NCI-H2029 (cell line): Measurements from ENCODE around the gene SPRR1B.
"Not testable (repeated sequence)": the region's sequence is repeated elsewhere in the genome, so short reads cannot be mapped to it uniquely, and the experiment has no call there.

ENCODE experiments used
- DNase-seq: peaks from one replicate; lab custom pipeline; 2025; lab: John Stamatoyannopoulos, UW

The SPRR1B gene, protein sequence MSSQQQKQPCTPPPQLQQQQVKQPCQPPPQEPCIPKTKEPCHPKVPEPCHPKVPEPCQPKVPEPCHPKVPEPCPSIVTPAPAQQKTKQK

DNA sequence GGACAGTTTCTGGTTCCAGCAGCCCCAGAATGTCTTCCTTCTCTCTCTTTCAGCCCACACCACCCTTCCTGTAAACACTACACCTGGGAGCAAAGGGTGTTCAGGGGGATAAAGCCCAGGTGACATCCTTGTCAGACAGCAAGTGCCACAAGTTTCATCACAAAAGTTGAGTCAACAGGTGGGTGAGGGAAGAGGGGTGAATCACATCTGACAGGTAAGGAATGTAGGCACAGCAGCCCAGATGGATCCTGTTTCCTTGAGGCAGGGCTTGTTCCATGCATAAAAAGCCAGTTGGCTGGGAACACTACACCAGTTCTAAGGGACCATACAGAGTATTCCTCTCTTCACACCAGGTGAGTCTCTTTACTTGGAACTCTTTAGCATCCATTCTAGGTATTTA lies at the start of gene SPRR1B:
Gene SPRR1B, plus strand, starts transcription at position 309 of the 400 bp plus-strand sequence. CDS start 1,143 bp downstream, outside the sequence.
- no peak for DNase-seq

DNA sequence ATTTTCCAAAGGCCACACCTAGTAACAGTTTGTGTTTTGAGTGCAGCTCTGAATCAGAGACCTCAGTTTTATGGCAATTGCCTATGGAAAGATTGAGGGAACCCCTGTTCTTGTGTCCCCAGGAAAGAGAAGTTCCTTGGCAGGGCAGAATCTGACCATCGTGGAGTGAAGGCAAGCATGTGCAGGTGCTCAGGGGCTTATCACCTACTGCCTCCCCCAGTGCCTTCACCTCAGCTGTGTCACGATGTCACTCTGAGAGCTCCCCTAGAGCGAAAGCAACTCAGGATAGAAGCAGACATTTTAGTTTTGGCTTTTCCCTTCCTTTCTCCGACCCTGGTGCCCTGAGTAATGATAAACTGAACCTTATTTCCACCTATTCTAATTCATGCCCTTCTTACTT lies 48.9 kb upstream of the SPRR1B start:
- DNase-seq = no peak

DNA sequence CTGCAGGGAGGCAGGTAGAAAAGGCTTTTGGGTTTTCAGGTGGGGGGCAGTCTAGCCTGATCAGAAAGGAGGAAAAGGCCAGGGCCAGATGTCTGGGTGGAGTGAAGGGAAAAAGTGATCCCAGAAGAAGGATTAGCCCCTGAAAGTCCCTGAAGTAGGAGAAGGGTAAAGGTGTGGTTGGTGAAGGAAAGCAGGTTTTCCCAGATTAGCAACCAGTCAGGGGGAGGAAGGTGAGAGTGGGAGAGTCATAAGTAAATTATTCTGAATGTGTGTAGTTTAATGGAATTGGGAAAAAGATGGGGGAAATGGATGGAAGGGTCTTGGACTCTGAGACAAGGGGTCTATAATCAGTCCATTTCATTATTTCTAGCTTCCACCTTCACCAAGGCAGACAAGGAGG lies 47.8 kb upstream of the SPRR1B start:
- no peak for DNase-seq

DNA sequence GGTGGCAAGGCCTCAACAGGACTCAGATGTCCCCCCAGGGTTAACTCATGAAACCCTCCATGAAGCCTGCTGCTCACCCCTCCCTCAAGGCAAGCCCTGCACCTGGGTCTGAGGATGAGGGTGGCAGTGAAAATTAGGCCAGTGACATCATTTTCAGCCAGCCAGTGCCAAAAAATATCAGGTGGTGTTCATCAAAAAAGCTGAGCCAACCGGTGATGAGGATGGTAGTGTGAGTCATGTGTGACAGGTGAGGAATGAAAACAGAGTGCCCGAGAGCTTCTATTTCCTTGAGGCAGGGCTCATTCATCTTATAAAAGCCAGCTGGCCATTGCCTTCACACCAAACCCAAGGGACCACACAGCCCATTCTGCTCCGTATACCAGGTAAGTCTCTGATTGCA lies 47.3 kb upstream of the SPRR1B start, which contains the start of gene SPRR1A:
Gene SPRR1A, plus strand, starts transcription at position 339 of the 400 bp plus-strand sequence. CDS start 1,150 bp downstream, outside the sequence.
- DNase-seq = no peak

DNA sequence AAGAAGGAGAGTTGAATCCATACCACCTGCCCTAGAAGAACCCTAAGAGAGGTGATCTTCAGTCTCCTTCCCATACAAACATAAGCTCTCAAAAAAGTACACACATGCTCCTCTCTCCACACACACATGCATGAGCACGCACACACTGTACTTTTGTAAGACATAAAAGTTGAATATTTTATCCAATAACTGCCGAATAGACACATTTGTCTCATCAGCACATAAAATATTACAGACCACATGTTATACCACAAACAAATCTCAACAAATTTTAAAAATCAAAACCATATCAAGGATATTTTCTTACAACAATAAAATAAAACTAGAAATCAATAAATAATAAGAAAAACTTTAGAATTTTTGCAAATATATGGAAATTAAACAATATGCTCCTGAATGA lies 44.4 kb upstream of the SPRR1B start:
- no peak for DNase-seq

DNA sequence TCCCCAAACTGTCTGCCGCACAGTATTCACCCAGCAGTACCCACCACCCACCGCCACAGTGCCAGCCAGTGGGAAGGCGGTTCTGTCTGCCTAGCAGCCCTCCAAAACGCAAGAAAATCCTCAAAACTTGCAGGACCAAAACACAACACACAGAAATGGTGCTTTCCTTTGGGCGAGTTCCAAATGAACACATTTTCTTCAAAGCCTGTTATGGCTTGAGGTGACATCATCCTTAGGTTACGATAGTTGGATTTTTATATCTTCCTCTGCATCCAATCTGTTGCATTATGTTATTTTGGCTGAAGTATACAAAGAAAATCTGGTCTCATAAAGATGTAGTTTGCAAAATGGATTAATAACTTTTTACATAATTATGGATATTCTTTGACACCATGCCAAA lies 37.8 kb upstream of the SPRR1B start:
- no peak for DNase-seq

DNA sequence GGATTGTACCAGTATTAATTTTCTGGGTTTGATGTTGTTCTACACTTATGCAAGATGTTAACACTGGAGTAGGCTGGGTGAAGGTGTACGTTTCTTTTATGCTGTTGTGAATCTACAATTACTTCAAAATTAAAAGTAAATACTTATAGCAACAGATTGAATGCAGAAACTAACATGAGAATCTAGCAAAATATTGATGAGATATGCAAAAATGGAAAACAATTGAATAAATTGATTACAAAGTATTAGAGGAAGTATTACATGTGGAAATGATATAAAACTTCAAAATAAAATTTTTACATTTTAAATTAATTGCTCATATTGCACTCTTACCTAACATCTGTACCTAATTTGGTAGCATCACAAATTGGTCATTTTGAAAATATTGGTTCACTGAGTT lies 35.2 kb upstream of the SPRR1B start:
- DNase-seq = no peak

DNA sequence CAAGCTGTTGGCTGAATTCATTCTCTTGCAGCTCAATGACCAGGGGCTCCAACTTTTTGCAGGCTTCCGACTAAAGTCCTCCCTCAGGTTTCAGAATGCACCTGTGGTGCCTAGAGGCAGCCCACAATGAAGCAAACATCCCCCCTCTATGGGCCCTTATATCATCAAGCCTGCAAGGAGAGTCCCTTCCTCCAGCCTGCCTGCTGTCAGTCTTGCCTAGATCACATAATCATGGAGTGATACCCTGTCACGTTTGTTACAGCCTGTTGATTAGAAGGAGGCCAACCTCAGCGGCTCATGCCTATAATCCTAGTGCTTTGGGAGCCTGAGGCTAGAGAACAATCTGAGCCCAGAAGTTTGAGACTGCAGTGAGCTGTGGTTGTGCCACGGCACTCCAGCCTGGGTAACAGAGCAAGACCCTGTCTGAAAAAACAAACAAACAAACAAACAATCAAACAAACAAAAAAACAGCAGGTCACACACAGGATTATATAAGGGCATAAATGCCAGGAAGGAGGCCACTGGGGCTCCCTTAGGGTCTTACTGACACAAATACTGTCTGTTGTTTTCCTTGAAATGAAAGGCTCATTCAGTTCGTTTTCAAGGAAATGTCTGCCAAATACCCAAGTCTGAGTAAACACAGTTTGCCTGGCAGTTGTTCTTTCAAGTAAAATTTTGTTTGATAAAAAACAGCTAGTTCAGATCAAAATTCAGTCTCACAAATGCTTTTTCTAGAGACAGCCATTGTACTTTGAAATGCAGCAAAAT lies 34.2 kb upstream of the SPRR1B start:
- no peak for DNase-seq

DNA sequence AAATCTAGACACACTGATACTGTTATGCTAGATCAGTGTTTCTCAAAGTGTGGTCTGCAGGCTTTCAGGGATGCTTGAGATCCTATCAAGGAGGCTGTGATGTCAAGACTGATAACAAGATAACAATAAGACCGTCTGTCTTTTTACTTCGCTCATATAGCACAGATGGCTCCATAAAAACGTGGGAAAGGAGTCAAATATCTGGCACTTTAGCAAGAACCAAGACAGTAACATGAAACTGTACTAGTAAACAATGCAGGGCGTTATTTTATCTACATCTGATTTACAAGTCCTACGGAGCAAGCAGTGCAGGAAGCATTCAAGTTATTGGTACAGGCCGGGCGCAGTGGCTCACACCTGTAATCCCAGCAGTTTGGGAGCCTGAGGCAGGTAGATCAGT lies 33.1 kb upstream of the SPRR1B start:
- no peak for DNase-seq

DNA sequence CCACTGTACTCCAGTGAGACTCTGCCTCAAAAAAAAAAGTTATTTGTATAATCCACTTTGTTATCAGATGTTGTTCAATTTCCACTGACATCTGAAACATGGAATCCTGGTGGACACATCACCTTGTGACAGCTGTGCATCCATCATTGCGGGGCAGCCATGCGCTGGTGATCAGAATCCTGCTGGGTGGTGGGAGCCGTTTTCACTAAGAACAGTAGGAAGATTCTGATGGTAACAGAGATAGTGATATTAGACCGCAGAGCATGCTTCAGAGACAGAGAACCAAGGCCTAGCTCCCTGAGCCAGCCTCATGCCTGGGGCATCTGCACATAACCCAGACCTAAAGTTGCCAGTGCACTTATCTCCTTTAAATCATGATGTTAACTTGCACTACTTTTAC lies 32.5 kb upstream of the SPRR1B start:
- DNase-seq = no peak

DNA sequence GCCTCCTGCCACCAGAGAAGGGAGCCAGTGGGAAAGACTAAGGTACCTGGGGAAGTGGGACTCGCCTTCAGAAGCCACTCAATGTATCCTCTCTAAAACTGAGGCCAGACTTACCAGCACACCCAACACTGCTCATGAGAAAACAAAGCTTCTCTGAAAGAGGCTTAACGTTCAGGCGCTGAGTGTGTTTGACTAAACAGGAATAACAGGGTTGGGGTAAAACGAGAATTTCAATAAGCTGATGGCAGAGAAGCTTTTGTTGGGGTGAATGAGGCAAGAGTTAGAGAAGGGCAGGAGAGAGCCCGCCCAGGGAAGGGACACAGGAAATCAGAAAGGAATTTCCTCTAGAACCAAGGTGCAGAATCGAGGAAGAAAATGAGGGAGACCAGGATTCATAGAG lies 31.2 kb upstream of the SPRR1B start:
- DNase-seq = no peak

DNA sequence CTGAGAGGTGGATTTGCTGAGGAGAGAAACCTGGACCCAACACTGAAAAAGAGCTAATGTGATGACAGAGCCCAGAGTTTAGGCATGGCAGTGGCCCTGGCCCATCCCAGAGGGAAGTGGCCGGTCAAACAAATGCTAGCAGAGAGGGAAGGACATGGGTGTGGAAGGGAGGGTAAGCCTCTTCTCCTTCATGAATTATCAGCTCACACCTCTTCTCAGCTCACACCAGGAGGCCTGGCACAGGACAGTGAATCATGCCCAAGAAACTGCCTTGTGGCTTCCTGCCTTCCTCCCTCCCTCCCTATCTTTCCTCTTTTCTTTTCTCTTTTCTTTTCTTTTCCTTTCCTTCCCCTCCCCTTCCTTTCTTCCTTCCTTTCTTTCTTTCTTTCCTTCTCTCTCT lies 30.7 kb upstream of the SPRR1B start:
- DNase-seq = no peak

DNA sequence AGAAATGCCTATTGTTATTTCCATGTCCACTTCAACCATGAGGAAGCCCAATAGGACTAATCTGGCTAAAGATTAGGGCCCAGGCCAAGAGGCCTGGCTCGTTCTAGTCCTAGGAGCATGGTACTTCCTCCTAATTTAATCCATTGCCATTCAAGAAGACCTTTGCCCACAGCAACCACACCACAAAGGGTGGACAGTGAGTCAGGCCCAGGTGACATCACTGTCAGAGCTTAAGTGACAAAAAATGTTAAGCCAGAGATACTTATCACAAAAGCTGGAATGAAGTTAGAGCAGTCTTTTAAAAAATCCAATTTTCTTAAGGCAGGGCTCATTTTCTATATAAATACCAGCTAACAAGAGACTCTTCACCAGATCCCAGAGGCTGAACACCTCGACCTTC lies 29.6 kb upstream of the SPRR1B start, which contains the start of gene SPRR3:
Gene SPRR3, plus strand, starts transcription at position 368 of the 400 bp plus-strand sequence. CDS start 1,272 bp downstream, outside the sequence.
- no peak for DNase-seq

DNA sequence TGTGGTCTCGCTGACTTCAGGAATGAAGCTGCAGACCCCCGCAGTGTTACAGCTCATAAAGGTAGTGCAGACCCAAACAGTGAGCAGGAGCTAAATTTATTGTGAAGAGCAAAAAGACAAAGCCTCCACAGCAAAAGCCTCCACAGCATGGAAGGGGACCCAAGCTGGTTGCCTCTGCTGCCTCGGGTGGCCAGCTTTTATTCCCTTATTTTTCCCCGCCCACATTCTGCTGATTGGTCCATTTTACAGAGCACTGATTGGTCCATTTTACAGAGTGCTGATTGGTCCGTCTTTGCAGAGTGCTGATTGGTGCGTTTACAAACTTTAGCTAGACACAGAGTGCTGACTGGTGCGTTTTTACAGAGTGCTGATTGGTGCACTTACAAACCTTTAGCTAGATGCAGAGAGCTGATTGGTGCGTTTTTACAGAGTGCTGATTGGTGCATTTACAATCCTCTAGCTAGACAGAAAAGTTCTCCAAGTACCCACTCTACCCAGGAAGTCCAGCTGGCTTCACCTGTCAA lies 19.7 kb upstream of the SPRR1B start:
- DNase-seq = not testable (repeated sequence)

DNA sequence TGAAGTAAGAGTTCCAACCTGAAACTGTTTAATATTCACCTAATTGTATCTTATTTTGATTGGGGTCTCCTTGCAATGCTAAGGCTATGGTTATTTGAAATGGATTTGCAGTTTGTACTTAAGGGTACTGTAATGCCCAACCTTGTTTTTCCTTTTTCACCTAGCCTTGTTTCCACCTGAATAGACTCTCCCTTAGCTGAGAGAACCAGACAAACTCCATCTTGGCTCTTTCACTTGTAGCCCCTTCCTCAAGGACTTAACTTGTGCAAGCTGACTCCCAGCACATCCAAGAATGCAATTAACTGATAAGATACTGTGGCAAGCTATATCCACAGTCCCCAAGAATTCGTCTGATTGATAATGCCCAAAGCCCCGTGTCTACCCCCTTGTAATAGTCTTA lies 9.2 kb upstream of the SPRR1B start:
- not testable (repeated sequence) for DNase-seq

DNA sequence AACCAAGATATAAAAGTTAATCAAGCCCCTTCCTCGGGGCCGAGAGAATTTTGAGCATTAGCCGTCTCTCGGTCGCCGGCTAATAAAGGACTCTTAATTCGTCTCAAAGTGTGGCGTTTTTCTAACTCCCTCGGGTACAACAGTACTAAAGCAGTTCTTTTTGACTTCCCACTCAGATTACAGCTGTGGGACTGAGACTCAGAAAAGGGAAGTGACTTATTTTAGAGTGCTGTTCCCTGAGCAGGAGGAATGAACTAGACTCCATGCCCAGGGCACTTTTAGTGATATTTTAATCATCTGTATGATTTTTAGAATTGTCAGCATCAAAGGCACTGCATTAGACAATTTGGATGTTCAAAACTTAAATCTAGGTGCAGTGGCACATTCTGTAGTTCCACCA lies 8.7 kb upstream of the SPRR1B start:
- not testable (repeated sequence) for DNase-seq

DNA sequence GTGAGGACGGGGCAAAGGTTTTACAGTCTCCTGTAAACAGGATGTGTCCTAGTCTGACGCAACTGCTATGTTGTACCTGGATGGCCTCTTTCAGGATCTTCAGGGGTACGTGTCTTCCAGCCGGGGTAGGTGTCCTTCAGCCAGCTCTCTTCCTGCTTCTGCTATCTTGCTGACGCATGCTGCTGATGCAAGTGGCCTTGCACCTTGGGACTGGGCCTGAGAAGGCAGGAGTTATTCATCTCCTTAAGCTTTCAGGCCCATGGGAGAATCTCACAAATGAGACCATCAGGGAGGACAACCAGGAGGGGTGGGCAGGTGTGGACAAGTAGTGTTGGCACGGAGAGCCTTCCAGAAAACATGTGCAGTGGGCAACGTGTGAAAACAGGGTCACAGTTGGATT lies 7.9 kb upstream of the SPRR1B start:
- no peak for DNase-seq

DNA sequence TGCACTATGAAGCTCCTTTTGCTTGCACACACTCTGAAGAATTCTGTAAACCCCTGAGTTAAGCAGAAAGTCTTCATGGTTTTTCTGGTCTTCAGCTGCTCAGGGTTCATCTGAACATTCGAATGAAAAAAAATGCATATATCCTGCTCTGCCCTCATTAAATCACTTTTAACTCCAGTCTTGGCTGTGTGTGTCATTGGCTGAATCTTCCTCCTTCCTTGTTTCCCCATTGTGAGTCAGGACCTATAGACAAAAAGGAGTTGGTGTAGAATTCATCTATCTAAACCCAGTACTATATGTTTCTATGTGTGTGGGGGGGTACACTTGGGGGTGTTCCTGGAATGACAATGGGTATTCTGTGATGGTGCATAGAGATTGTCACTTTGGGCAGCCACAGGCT lies 6.6 kb upstream of the SPRR1B start:
- no peak for DNase-seq

DNA sequence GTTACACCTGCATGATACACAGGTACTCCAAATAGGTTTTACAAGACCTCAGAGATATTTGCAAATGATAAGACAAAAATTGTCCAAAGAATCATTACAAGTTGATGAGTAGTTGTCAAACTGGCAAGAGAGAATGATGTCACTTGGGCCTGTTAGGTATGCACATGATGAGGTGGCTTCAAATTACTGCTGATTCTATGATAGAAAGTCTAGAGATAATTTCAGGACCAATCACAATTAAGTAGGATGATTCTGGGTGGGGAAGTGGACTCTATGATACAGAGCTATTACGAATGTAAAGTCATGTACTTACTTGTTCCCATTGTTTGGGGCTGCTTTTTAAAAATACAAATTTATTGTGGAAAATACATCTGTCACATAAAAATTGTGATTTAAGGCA lies 5.2 kb upstream of the SPRR1B start:
- no peak for DNase-seq

DNA sequence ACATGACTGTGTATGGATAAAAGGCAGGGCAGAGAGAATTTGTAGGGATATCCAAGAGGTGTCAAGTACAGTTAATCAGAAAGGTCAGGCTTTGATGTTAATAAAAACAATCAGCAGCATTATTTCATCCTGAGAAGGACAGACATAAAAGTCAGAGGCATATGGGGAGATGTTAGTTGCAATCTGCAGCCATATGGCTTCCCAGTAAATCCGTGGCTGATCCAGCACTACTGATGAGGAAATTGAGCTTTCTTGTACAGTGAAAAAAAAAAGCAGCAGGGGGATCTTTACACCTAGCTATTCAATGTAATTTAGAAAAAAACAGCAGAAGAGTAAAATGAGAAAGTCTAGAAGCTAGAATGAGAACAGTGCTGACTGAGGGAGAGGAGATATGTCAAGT lies 2.2 kb upstream of the SPRR1B start:
- no peak for DNase-seq

DNA sequence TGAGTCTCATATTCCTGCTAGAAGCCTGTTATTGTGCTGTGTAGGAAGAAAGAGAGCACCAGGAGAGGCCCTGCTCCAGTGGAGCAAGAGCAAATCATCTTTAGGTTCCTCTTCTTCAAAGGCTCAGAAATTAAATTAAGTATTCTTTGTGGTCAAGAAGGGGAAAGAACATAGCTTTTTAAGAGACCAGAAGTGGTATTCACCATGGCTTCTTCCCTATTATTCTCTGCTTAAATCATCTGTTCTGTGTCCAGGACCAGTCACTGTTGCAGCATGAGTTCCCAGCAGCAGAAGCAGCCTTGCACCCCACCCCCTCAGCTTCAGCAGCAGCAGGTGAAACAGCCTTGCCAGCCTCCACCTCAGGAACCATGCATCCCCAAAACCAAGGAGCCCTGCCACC lies 1.1 kb downstream of the SPRR1B start:
- no peak for DNase-seq

DNA sequence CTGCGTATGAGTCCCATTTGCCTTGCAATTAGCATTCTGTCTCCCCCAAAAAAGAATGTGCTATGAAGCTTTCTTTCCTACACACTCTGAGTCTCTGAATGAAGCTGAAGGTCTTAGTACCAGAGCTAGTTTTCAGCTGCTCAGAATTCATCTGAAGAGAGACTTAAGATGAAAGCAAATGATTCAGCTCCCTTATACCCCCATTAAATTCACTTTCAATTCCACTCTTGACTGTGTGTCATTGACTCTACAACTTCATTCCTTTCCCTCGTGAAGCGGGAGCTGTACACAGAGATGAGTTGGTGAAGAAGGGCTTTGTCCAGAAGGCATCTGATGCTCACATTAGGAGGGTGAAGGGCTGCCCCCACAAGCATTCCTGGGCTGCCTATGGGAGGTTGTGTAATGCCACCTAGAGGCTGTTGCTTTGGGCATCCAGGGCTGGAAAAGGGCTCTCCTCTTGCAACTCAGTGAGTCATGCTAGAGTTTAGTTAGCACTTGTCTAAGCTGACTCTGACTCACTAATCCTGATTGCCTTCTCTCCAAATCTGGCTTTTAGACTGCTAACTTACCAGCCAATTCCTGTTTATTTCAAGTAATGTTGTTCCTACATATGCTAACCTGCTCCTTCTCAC lies 1.8 kb downstream of the SPRR1B start:
- DNase-seq = no peak

DNA sequence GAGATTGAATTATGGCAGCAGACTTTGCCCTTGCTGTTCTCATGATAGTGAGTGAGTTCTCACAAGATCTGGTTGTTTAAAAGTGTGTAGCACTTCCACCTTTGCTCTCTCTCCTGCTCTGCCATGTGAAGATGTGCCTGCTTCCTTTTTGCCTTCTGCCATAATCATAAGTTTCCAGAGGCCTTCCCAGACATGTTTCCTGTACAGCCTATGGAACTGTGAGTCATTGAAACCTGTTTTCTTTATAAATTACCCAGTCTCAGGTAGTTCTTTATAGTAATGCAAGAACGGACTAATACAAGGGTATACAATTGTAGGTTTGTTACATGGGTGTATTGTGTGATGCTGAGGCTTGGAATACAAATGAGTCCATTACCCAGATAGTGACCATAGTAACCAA lies 4.2 kb downstream of the SPRR1B start:
- DNase-seq = no peak
